A673 (cell line): ENCODE measurements around the gene GNG14. TPM values are rescaled to one million over a fixed set of nuclear protein-coding genes. Genes with fewer than 3 reads are reported as not detected.
"Not testable (repeated sequence)": the region's sequence is repeated elsewhere in the genome, so short reads cannot be mapped to it uniquely, and the experiment has no call there.

Experiments
- BruUV-seq: library from RNA; stranded (reverse); fragments of 400-500 nt; replicated peaks from 2 replicates; lab custom pipeline; 2021; lab: Mats Ljungman, UMichigan
- CTCF ChIA-PET: fragments of 300-600 bp; sonication (Branson Sonifier 250); formaldehyde crosslinking; loops from one replicate; lab custom pipeline; 2022; ENCODE audit warnings: antibody characterized with exemption; lab: Charles Lee
- POLR2A ChIA-PET: fragments of 300-600 bp; sonication (Branson Sonifier 250); formaldehyde crosslinking; loops from one replicate; lab custom pipeline; 2022; ENCODE audit warnings: antibody characterized with exemption; ENCODE audit not compliant: low non-redundant PET; lab: Charles Lee
- DNase-seq: peaks from one replicate; pipeline ENCODE4 v3.0.0-alpha.2; 2015; ENCODE audit warnings: low spot score
- H3K27ac ChIP-seq: fragments of 200-600 bp; sonication (generic); 2 replicates; pipeline ENCODE4 v1.5.1; 2016; ENCODE audit warnings: mixed run types, low read depth, mild to moderate bottlenecking, mixed read lengths, antibody characterized with exemption, low read length; ENCODE audit not compliant: poor library complexity, severe bottlenecking
- H3K27me3 ChIP-seq: fragments of 200-600 bp; sonication (generic); replicated peaks from 2 replicates; pipeline ENCODE4 v1.6.1; 2017; ENCODE audit warnings: mixed run types, low read depth, mild to moderate bottlenecking, mixed read lengths, antibody characterized with exemption, low read length; ENCODE audit not compliant: insufficient read depth, poor library complexity
- H3K36me3 ChIP-seq: fragments of 200-600 bp; sonication (generic); 2 replicates; pipeline ENCODE4 v1.6.1; 2016; ENCODE audit warnings: mixed run types, mild to moderate bottlenecking, mixed read lengths, antibody characterized with exemption, low read length; ENCODE audit not compliant: insufficient read depth, poor library complexity, severe bottlenecking
- H3K4me1 ChIP-seq: fragments of 200-600 bp; sonication (generic); 2 replicates; pipeline ENCODE4 v1.6.1; 2017; ENCODE audit warnings: mixed run types, mild to moderate bottlenecking, mixed read lengths, antibody characterized with exemption, low read length; ENCODE audit not compliant: insufficient read depth, poor library complexity, severe bottlenecking
- H3K4me3 ChIP-seq: fragments of 200-600 bp; sonication (generic); 2 replicates; pipeline ENCODE4 v1.5.1; 2016; ENCODE audit warnings: low read depth, mixed run types, mild to moderate bottlenecking, mixed read lengths, low read length; ENCODE audit not compliant: poor library complexity, severe bottlenecking
- H3K9me3 ChIP-seq: fragments of 200-600 bp; sonication (generic); 2 replicates; pipeline ENCODE4 v1.6.1; 2016; ENCODE audit warnings: mixed run types, low read depth, mild to moderate bottlenecking, mixed read lengths, antibody characterized with exemption, low read length; ENCODE audit not compliant: poor library complexity, severe bottlenecking
- CTCF ChIP-seq: fragments of 300-800, 200-600 bp; sonication (generic); conservative IDR thresholded peaks from 2 replicates; pipeline ENCODE4 v1.5.1; 2017; ENCODE audit warnings: low read depth, mild to moderate bottlenecking, antibody characterized with exemption, low read length, moderate library complexity, mixed read lengths
- EZH2 ChIP-seq: fragments of 200-600 bp; sonication (generic); IDR thresholded peaks from 2 replicates; pipeline ENCODE4 v1.6.1; 2017; ENCODE audit warnings: borderline replicate concordance, low read depth, mild to moderate bottlenecking, mixed read lengths, antibody characterized with exemption, low read length; ENCODE audit not compliant: poor library complexity, severe bottlenecking
- intact Hi-C: fragments of 100-400 bp; cut with micrococcal nuclease; formaldehyde crosslinking; loops from one replicate; pipeline ENCODE4 v1.10.0; 2022; ENCODE audit not compliant: unreplicated experiment
- total RNA-seq: library from RNA; stranded (reverse); gene quantifications from 2 replicates; pipeline ENCODE4 v1.2.3, GENCODE V29; 2021

The GNG14 gene
- total RNA-seq, 1 experiment from 2014 or later = not detected

- peaks cover 69% of the 10 kb centered on the region for H3K36me3 ChIP-seq
- DNase-seq = peak; percentile 85
- no TSS peak for BruUV-seq
- no peak overlapping the region for H3K4me3 ChIP-seq
- TF ChIP-seq EZH2 (no peak), CTCF (peak; percentile 95)
- no peaks in the 10 kb centered on the region for H3K4me1 ChIP-seq
- ChIA-PET POLR2A (no interaction called here), CTCF (interaction anchor here (0.6 kb wide), 2 partner anchors 170 to 172 kb away, joined by 3 read pairs; no protein-coding TSS in a partner anchor)
- no peaks in the 10 kb centered on the region for H3K9me3 ChIP-seq
- no peaks in the 10 kb centered on the region for H3K27me3 ChIP-seq
- H3K27ac ChIP-seq = no peak overlapping the region
- intact Hi-C loops = loop anchor here (1.0 to 10.0 kb wide), 2 partner anchors 112 to 622 kb away; partner anchors contain the start of gene ZNF878
Observed at GRCh38 chr19:12676384-12676792, 11.4 kb upstream of the GNG14 start.

- no peaks in the 10 kb centered on the region for H3K9me3 ChIP-seq
- POLR2A ChIA-PET = no interaction called here
- H3K4me3 ChIP-seq = no peak overlapping the region
- no peak for DNase-seq
- no peaks in the 10 kb centered on the region for H3K27me3 ChIP-seq
- TF ChIP-seq EZH2 (no peak), CTCF (no peak)
- H3K27ac ChIP-seq = no peak overlapping the region
- H3K4me1 ChIP-seq = no peaks in the 10 kb centered on the region
- intact Hi-C loops = loop anchor here (1.0 to 10.0 kb wide), 2 partner anchors 113 to 622 kb away; partner anchors contain the start of gene ZNF878
- CTCF ChIA-PET = interaction anchor here (0.6 kb wide), 2 partner anchors 170 to 171 kb away, joined by 3 read pairs; no protein-coding TSS in a partner anchor
- H3K36me3 ChIP-seq = peaks cover 69% of the 10 kb centered on the region
- BruUV-seq = no TSS peak
Observed at GRCh38 chr19:12676928-12677327, 10.9 kb upstream of the GNG14 start.

GRCh38 chr19:12678039-12678438, 9.8 kb upstream of the GNG14 start:
- peaks cover 62% of the 10 kb centered on the region for H3K36me3 ChIP-seq
- not testable (repeated sequence) for H3K9me3 ChIP-seq, DNase-seq, H3K4me3 ChIP-seq, H3K27me3 ChIP-seq, H3K27ac ChIP-seq, H3K4me1 ChIP-seq, BruUV-seq
- intact Hi-C loops = loop anchor here (10.0 kb wide), 1 partner anchor 623 kb away; the partner anchor contains the start of gene ZNF878
- CTCF ChIA-PET = interaction anchor here (0.6 to 0.7 kb wide), 3 partner anchors 80 to 1279 kb away, joined by 3 to 6 read pairs (median 3); no protein-coding TSS in a partner anchor
- POLR2A ChIA-PET = interaction anchor here (0.6 kb wide), 3 partner anchors 26 to 514 kb away, joined by 3 to 6 read pairs (median 4); no protein-coding TSS in a partner anchor
